Endothelial cell of umbilical vein (primary cell): ENCODE data around the gene CASP4. TPM values are rescaled to one million over a fixed set of nuclear protein-coding genes. Genes with fewer than 3 reads are reported as not detected.
"Not testable (repeated sequence)": the region's sequence is repeated elsewhere in the genome, so short reads cannot be mapped to it uniquely, and the experiment has no call there.

ENCODE experiments used
- BruUV-seq: library from RNA; stranded (reverse); fragments of 400-500 nt; replicated peaks from 2 replicates; lab custom pipeline; 2021; lab: Mats Ljungman, UMichigan
- CTCF ChIA-PET: fragments of 300-600, 350-600 bp; sonication (Branson Sonifier 250); formaldehyde crosslinking; loops from one replicate; lab custom pipeline; 2021; ENCODE audit warnings: antibody characterized with exemption, inconsistent platforms; lab: Charles Lee
- POLR2A ChIA-PET: fragments of 300-600, 350-600 bp; sonication (Branson Sonifier 250); formaldehyde crosslinking; loops from one replicate; lab custom pipeline; 2021; ENCODE audit warnings: antibody characterized with exemption, inconsistent platforms; lab: Charles Lee
- DNase-seq: peaks from one replicate; pipeline ENCODE4 v3.0.0-alpha.2; 2011; ENCODE audit warnings: low read depth, low spot score
- FAIRE-seq: peaks from 2 replicates; lab custom pipeline; 2011; peaks lifted over from hg19 to GRCh38; lab: Jason Lieb, UNC
- H2AFZ ChIP-seq: 2 replicates; pipeline ENCODE4 v1.6.0; 2012; ENCODE audit warnings: low read depth, low read length, control low read depth, inconsistent platforms
- H3K27ac ChIP-seq: 2 replicates; pipeline ENCODE4 v1.5.1; 2011; ENCODE audit warnings: low read depth, mild to moderate bottlenecking, control low read depth, low read length, moderate library complexity; ENCODE audit not compliant: insufficient read depth
- H3K27me3 ChIP-seq, 2 experiments: 2 replicates each; pipeline versions ENCODE4 v1.6.0 to v1.6.1; 2011; ENCODE audit warnings: low read length in 2 of 2, mixed read lengths in 1 of 2; ENCODE audit not compliant: control insufficient read depth in 2 of 2, insufficient read depth in 2 of 2
- H3K36me3 ChIP-seq, 2 experiments: 2 replicates in 1 of 2; 3 replicates in 1 of 2; pipeline ENCODE4 v1.5.1; 2011; ENCODE audit warnings: low read length in 2 of 2, mild to moderate bottlenecking in 1 of 2, moderate library complexity in 1 of 2; ENCODE audit not compliant: control insufficient read depth in 2 of 2, insufficient read depth in 2 of 2; ENCODE audit errors: extremely low read depth in 1 of 2
- H3K4me1 ChIP-seq: 3 replicates; pipeline ENCODE4 v1.5.1; 2011; ENCODE audit warnings: mild to moderate bottlenecking, low read length; ENCODE audit not compliant: control insufficient read depth, insufficient read depth; ENCODE audit errors: extremely low read depth
- H3K4me2 ChIP-seq: 2 replicates; pipeline ENCODE4 v1.6.1; 2011; ENCODE audit warnings: low read length, control low read depth, mixed read lengths; ENCODE audit not compliant: insufficient read depth
- H3K4me3 ChIP-seq, 3 experiments: fragments of 200-600 bp in 1 of 3; sonication (generic), shearing (Covaris generic) in 1 of 3; replicated peaks in 1 of 3; 2 replicates each; pipeline ENCODE4 v1.5.1; 2011 to 2016; ENCODE audit warnings: control low read depth in 3 of 3, low read length in 3 of 3, mild to moderate bottlenecking in 2 of 3, inconsistent platforms in 1 of 3, low read depth in 1 of 3, moderate library complexity in 1 of 3; ENCODE audit not compliant: insufficient read depth in 1 of 3
- H3K79me2 ChIP-seq: 2 replicates; pipeline ENCODE4 v1.6.0; 2012; ENCODE audit warnings: low read length, inconsistent platforms; ENCODE audit not compliant: control insufficient read depth, insufficient read depth
- H3K9ac ChIP-seq: replicated peaks from 2 replicates; pipeline ENCODE3; 2011; ENCODE audit warnings: low read length, control low read depth; ENCODE audit not compliant: insufficient read depth; ENCODE audit errors: extremely low read depth
- H3K9me1 ChIP-seq: replicated peaks from 3 replicates; pipeline ENCODE4 v1.6.0; 2011; ENCODE audit warnings: mild to moderate bottlenecking, low read length; ENCODE audit not compliant: control insufficient read depth, insufficient read depth; ENCODE audit errors: extremely low read depth
- H3K9me3 ChIP-seq: replicated peaks from 2 replicates; pipeline ENCODE4 v1.5.1; 2012; ENCODE audit warnings: low read length, inconsistent platforms; ENCODE audit not compliant: control insufficient read depth, insufficient read depth
- H4K20me1 ChIP-seq: replicated peaks from 2 replicates; pipeline ENCODE3; 2011; ENCODE audit warnings: mild to moderate bottlenecking, low read length; ENCODE audit not compliant: control insufficient read depth, insufficient read depth; ENCODE audit errors: extremely low read depth
- CTCF ChIP-seq, 2 donors: IDR thresholded peaks; 1 replicate in 1 of 2; 2 replicates in 1 of 2; pipeline ENCODE4 v1.5.1; 2011; ENCODE audit warnings: low read length in 2 of 2, mild to moderate bottlenecking in 2 of 2, moderate library complexity in 2 of 2, control low read depth in 1 of 2, inconsistent platforms in 1 of 2, low read depth in 1 of 2; ENCODE audit not compliant: insufficient read depth in 1 of 2; ENCODE audit errors: extremely low read depth in 1 of 2
- FOS ChIP-seq: IDR thresholded peaks from 2 replicates; pipeline ENCODE4 v1.6.1; 2011; ENCODE audit warnings: mild to moderate bottlenecking, low read length, moderate library complexity, borderline replicate concordance; ENCODE audit not compliant: insufficient read depth
- GATA2 ChIP-seq: IDR thresholded peaks from 2 replicates; pipeline ENCODE4 v1.7.0; 2011; ENCODE audit warnings: low read depth, mild to moderate bottlenecking, moderate library complexity, mixed read lengths, low read length; ENCODE audit not compliant: insufficient read length, insufficient read depth
- JUN ChIP-seq: IDR thresholded peaks from 2 replicates; pipeline ENCODE4 v1.6.1; 2011; ENCODE audit warnings: borderline replicate concordance, low read depth; ENCODE audit not compliant: insufficient read length, insufficient read depth
- MYC ChIP-seq: IDR thresholded peaks from one replicate; pipeline ENCODE4 v1.6.1; 2011; ENCODE audit warnings: mild to moderate bottlenecking, low read depth, low read length
- POLR2A ChIP-seq: IDR thresholded peaks from 2 replicates; pipeline ENCODE4 v1.6.1; 2012; ENCODE audit warnings: low read depth, mild to moderate bottlenecking, control low read depth, low read length
- POLR2AphosphoS5 ChIP-seq: IDR thresholded peaks from 2 replicates; pipeline ENCODE4 v1.6.1; 2012; ENCODE audit warnings: low read depth, mild to moderate bottlenecking, control low read depth, low read length, moderate library complexity; ENCODE audit not compliant: insufficient read depth
- dilution Hi-C: fragments of 300-500 bp; cut with MboI; formaldehyde crosslinking; loops from one replicate; pipeline ENCODE4 v1.15.0; 2019; ENCODE audit warnings: low sequenced_read_pairs; ENCODE audit not compliant: extremely low pct_ligation_motif_present
- intact Hi-C: fragments of 100-400 bp; cut with micrococcal nuclease; formaldehyde crosslinking; loops from one replicate; pipeline ENCODE4 v1.10.0; 2022
- polyA plus RNA-seq, 4 experiments: library from polyadenylated mRNA; depleted of rRNA in 3 of 4; stranded (reverse) in 3 of 4; unstranded in 1 of 4; fragments of >200 nt; gene quantifications; 2 replicates each; pipeline versions ENCODE4 v1.2.1 to v1.2.3, GENCODE V29; 2011 to 2012; ENCODE audit warnings: missing spikeins in 1 of 4
- total RNA-seq: library from RNA; stranded (reverse); gene quantifications from 2 replicates; pipeline ENCODE4 v1.2.3, GENCODE V29; 2021

CASP4 gene
- total and polyA plus RNA-seq, 2 donors (not counting 3 experiments of a cell fraction or from before 2014, with no cell fraction given), result 83.1 to 89.1 TPM

GRCh38 chr11:104973616-104974015 is 5.2 kb upstream of the CASP4 start:
- Histone ChIP-seq H3K36me3 (no peaks in the 10 kb centered on the region), H3K9me1 (no peaks in the 10 kb centered on the region), H3K27me3 (no peaks in the 10 kb centered on the region), H3K27ac (no peak overlapping the region), H3K4me2 (no peak overlapping the region), H3K9me3 (no peaks in the 10 kb centered on the region), H3K4me1 (peaks cover 6% of the 10 kb centered on the region), H4K20me1 (no peaks in the 10 kb centered on the region), H2AFZ (no peak overlapping the region), H3K79me2 (no peaks in the 10 kb centered on the region), H3K9ac (no peak overlapping the region), H3K4me3 (no peak overlapping the region)
- BruUV-seq, result no TSS peak
- ChIA-PET CTCF (no interaction called here), POLR2A (no interaction called here)
- dilution Hi-C loops, result no loop called here
- FAIRE-seq, result no peak
- TF ChIP-seq JUN (no peak), CTCF (IDR thresholded peaks at IDR 0.05; ENCODE audit: extremely low read depth in 1 of 2, insufficient read depth in 1 of 2, low read depth in 1 of 2, low read length in 2 of 2) (no peak), GATA2 (no peak), FOS (no peak), POLR2AphosphoS5 (no peak), MYC (no peak), POLR2A (no peak)
- no peak for DNase-seq
- intact Hi-C loops, result no loop called here

GRCh38 chr11:104972924-104973323 is 4.5 kb upstream of the CASP4 start:
- FAIRE-seq, result not testable (repeated sequence)

More at GRCh38 chr11:104972924-104973323, 4.5 kb upstream of the CASP4 start:
- H3K27me3 ChIP-seq, H3K79me2 ChIP-seq, POLR2A ChIA-PET, H2AFZ ChIP-seq, H3K9ac ChIP-seq, H3K4me3 ChIP-seq, H3K9me1 ChIP-seq, dilution Hi-C loops, H3K4me2 ChIP-seq, H3K27ac ChIP-seq, BruUV-seq, H3K9me3 ChIP-seq, DNase-seq, H3K36me3 ChIP-seq, intact Hi-C loops, H4K20me1 ChIP-seq, H3K4me1 ChIP-seq, CTCF ChIA-PET: not testable (repeated sequence)
